H1 (cell line): ENCODE measurements around the gene CSTF3. TPM values are rescaled to one million over a fixed set of nuclear protein-coding genes. Genes with fewer than 3 reads are reported as not detected.

Experiments
- CTCF ChIA-PET: fragments of 300-600 bp; sonication (Branson Sonifier 250); formaldehyde crosslinking; loops from one replicate; lab custom pipeline; 2021; ENCODE audit not compliant: partially characterized antibody; lab: Charles Lee
- POLR2A ChIA-PET: fragments of 300-600 bp; sonication (Branson Sonifier 250); formaldehyde crosslinking; loops from one replicate; lab custom pipeline; 2021; ENCODE audit warnings: inconsistent platforms; ENCODE audit not compliant: partially characterized antibody; lab: Charles Lee
- DNase-seq, 2 experiments: peaks; one replicate each; pipeline versions ENCODE4 v3.0.0 to v3.0.0-alpha.2; 2010 to 2022; ENCODE audit warnings: low spot score in 2 of 2, low read depth in 1 of 2, mixed read lengths in 1 of 2
- FAIRE-seq: peaks from 2 replicates; lab custom pipeline; 2011; peaks lifted over from hg19 to GRCh38; lab: Jason Lieb, UNC
- H2AFZ ChIP-seq: 2 replicates; pipeline ENCODE4 v1.8.1; 2012; ENCODE audit warnings: low read length, inconsistent platforms
- H2AK5ac ChIP-seq: 2 replicates; pipeline ENCODE4 v1.6.1; 2013; ENCODE audit warnings: low read depth, low read length
- H2BK120ac ChIP-seq: replicated peaks from 2 replicates; pipeline ENCODE3; 2013; ENCODE audit warnings: low read depth, low read length, inconsistent platforms
- H2BK12ac ChIP-seq: 2 replicates; pipeline ENCODE4 v1.6.1; 2013; ENCODE audit warnings: low read depth, low read length
- H2BK15ac ChIP-seq: 2 replicates; pipeline ENCODE4 v1.6.1; 2013; ENCODE audit warnings: low read length
- H2BK20ac ChIP-seq: 2 replicates; pipeline ENCODE4 v1.6.1; 2013; ENCODE audit warnings: low read length
- H2BK5ac ChIP-seq: 2 replicates; pipeline ENCODE4 v1.6.1; 2013; ENCODE audit warnings: low read depth, low read length
- H3K14ac ChIP-seq: 2 replicates; pipeline ENCODE4 v1.6.1; 2013; ENCODE audit warnings: inconsistent platforms; ENCODE audit not compliant: insufficient read length
- H3K18ac ChIP-seq: 2 replicates; pipeline ENCODE4 v1.6.1; 2013; ENCODE audit warnings: low read length; ENCODE audit errors: extremely low read depth
- H3K23ac ChIP-seq: 2 replicates; pipeline ENCODE4 v1.6.1; 2013; ENCODE audit warnings: inconsistent platforms; ENCODE audit not compliant: insufficient read length
- H3K23me2 ChIP-seq: 2 replicates; pipeline ENCODE4 v1.6.1; 2013; ENCODE audit warnings: low read depth, low read length
- H3K27ac ChIP-seq: 2 replicates; pipeline ENCODE4 v1.6.1; 2011; ENCODE audit warnings: low read depth, low read length, inconsistent platforms
- H3K27me3 ChIP-seq, 4 experiments: replicated peaks in 1 of 4; 1 replicate in 1 of 4; 2 replicates in 3 of 4; pipeline versions ENCODE4 v1.6.1 to v1.8.1; 2011 to 2013; ENCODE audit warnings: low read length in 3 of 4, mild to moderate bottlenecking in 3 of 4, inconsistent platforms in 2 of 4, mixed read lengths in 2 of 4, moderate library complexity in 1 of 4; ENCODE audit not compliant: control insufficient read depth in 3 of 4, insufficient read depth in 3 of 4; ENCODE audit errors: extremely low read depth in 1 of 4
- H3K36me3 ChIP-seq, 4 experiments: 2 replicates each; pipeline versions ENCODE4 v1.6.1 to v1.8.1; 2011 to 2013; ENCODE audit warnings: mild to moderate bottlenecking in 4 of 4, low read length in 3 of 4, moderate library complexity in 2 of 4, control low read depth in 1 of 4, inconsistent platforms in 1 of 4; ENCODE audit not compliant: insufficient read depth in 4 of 4, control insufficient read depth in 2 of 4
- H3K4ac ChIP-seq: replicated peaks from 2 replicates; pipeline ENCODE3; 2013; ENCODE audit warnings: low read length, low read depth, mixed read lengths, inconsistent platforms; ENCODE audit not compliant: insufficient read length
- H3K4me1 ChIP-seq, 4 experiments: replicated peaks in 1 of 4; 1 replicate in 1 of 4; 2 replicates in 3 of 4; pipeline versions ENCODE4 v1.6.1 to v1.8.1; 2011 to 2013; ENCODE audit warnings: low read length in 3 of 4, inconsistent platforms in 2 of 4, mixed read lengths in 1 of 4; ENCODE audit not compliant: insufficient read depth in 4 of 4, control insufficient read depth in 3 of 4
- H3K4me2 ChIP-seq, 2 experiments: 2 replicates each; pipeline versions ENCODE4 v1.6.1 to v1.8.1; 2011 to 2013; ENCODE audit warnings: low read depth in 2 of 2, low read length in 2 of 2, control low read depth in 1 of 2, inconsistent platforms in 1 of 2, mild to moderate bottlenecking in 1 of 2; ENCODE audit not compliant: insufficient read depth in 1 of 2
- H3K4me3 ChIP-seq, 4 experiments: fragments of 200-600, 300-600 bp in 1 of 4; sonication (generic), shearing (Covaris generic), sonication (Bioruptor Twin) in 1 of 4; 2 replicates each; pipeline versions ENCODE4 v1.5.1 to v1.8.1; 2011 to 2016; ENCODE audit warnings: low read length in 4 of 4, low read depth in 3 of 4, control low read depth in 2 of 4, inconsistent platforms in 2 of 4, mild to moderate bottlenecking in 2 of 4, mixed read lengths in 1 of 4, moderate library complexity in 1 of 4; ENCODE audit not compliant: insufficient read depth in 2 of 4; ENCODE audit errors: extremely low read depth in 1 of 4
- H3K56ac ChIP-seq: replicated peaks from 2 replicates; pipeline ENCODE3; 2013; ENCODE audit warnings: low read depth, mild to moderate bottlenecking, mixed read lengths, low read length, inconsistent platforms; ENCODE audit not compliant: insufficient read length
- H3K79me1 ChIP-seq: 2 replicates; pipeline ENCODE4 v1.6.1; 2013; ENCODE audit warnings: low read depth, low read length, control low read depth
- H3K79me2 ChIP-seq, 2 experiments: 2 replicates each; pipeline versions ENCODE4 v1.6.1 to v1.8.1; 2012 to 2013; ENCODE audit warnings: low read length in 2 of 2, mild to moderate bottlenecking in 2 of 2, inconsistent platforms in 1 of 2; ENCODE audit not compliant: insufficient read depth in 2 of 2, control insufficient read depth in 1 of 2
- H3K9ac ChIP-seq, 4 experiments: replicated peaks in 1 of 4; 1 replicate in 1 of 4; 2 replicates in 3 of 4; pipeline versions ENCODE4 v1.6.1 to v1.8.1; 2011 to 2013; ENCODE audit warnings: low read depth in 3 of 4, low read length in 3 of 4, control low read depth in 2 of 4, mild to moderate bottlenecking in 2 of 4, moderate library complexity in 2 of 4, inconsistent platforms in 1 of 4; ENCODE audit errors: extremely low read depth in 1 of 4
- H3K9me3 ChIP-seq, 2 experiments: 2 replicates each; pipeline versions ENCODE4 v1.6.1 to v1.8.1; 2012 to 2013; ENCODE audit warnings: mild to moderate bottlenecking in 2 of 2, moderate library complexity in 2 of 2, control low read depth in 1 of 2, inconsistent platforms in 1 of 2, low read depth in 1 of 2, low read length in 1 of 2, mixed read lengths in 1 of 2; ENCODE audit not compliant: insufficient read depth in 2 of 2
- H4K20me1 ChIP-seq, 2 experiments: replicated peaks in 1 of 2; 2 replicates each; pipeline versions ENCODE3 to v1.8.1; 2011 to 2013; ENCODE audit warnings: inconsistent platforms in 2 of 2, low read length in 2 of 2, mild to moderate bottlenecking in 1 of 2; ENCODE audit not compliant: insufficient read depth in 2 of 2, control insufficient read depth in 1 of 2
- H4K5ac ChIP-seq: 2 replicates; pipeline ENCODE4 v1.6.1; 2013; ENCODE audit warnings: low read length, low read depth, mixed read lengths, inconsistent platforms; ENCODE audit not compliant: insufficient read length
- H4K8ac ChIP-seq: 2 replicates; pipeline ENCODE4 v1.8.0; 2013; ENCODE audit warnings: mild to moderate bottlenecking, moderate library complexity, low read length, inconsistent platforms; ENCODE audit not compliant: insufficient read depth; ENCODE audit errors: extremely low read depth
- H4K91ac ChIP-seq: replicated peaks from 2 replicates; pipeline ENCODE3; 2013; ENCODE audit warnings: low read length, mixed read lengths, inconsistent platforms; ENCODE audit not compliant: insufficient read length
- GABPA ChIP-seq: IDR thresholded peaks from 2 replicates; pipeline ENCODE4 v1.6.1; 2011; ENCODE audit warnings: mild to moderate bottlenecking, low read length, moderate library complexity, borderline replicate concordance; ENCODE audit not compliant: insufficient read depth
- MAFK ChIP-seq: IDR thresholded peaks from 2 replicates; pipeline ENCODE4 v1.6.1; 2012; ENCODE audit warnings: low read depth, mild to moderate bottlenecking, improper control_type of control experiment, low read length
- WGBS, 2 experiments: shearing (Covaris generic) in 1 of 2; methylation state at CpG; one replicate each; pipeline versions ENCODE4 v1.1.6 to v1.1.7; 2013 to 2015; ENCODE audit warnings: low lambda C conversion rate in 2 of 2, mixed read lengths in 2 of 2, inconsistent platforms in 1 of 2, low coverage in 1 of 2, missing lambda C conversion rate in 1 of 2; ENCODE audit not compliant: insufficient replicate concordance in 2 of 2, insufficient coverage in 1 of 2, insufficient read length in 1 of 2; ENCODE audit errors: extremely low coverage in 1 of 2, missing lambda C conversion rate in 1 of 2; 5-methylcytosine and 5-hydroxymethylcytosine counted together
- polyA plus RNA-seq, 7 experiments: library from polyadenylated mRNA; depleted of rRNA in 3 of 7; stranded (reverse) in 5 of 7; unstranded in 2 of 7; fragments of >200 nt in 5 of 7; fragments of 200-250 nt in 2 of 7; gene quantifications; 1 replicate in 5 of 7; 2 replicates in 1 of 7; 4 replicates in 1 of 7; pipeline versions ENCODE4 v1.2.1 to v1.2.3, GENCODE V29; 2011 to 2013; ENCODE audit warnings: missing spikeins in 2 of 7, mixed read lengths in 2 of 7
- total RNA-seq: library from RNA; stranded (reverse); fragmentation: NEBNext Ultra II Directional; extraction: Animal tissue kit (Norgen Biotek cat#: 25700); gene quantifications from 2 replicates; pipeline ENCODE4 v1.2.1, GENCODE V29; 2021

CSTF3 gene
- total and polyA plus RNA-seq, 2 of the 8 experiments (the other 6 are each of a cell fraction or from before 2014, with no cell fraction given), result 22.3 to 54.7 TPM

GRCh38 chr11:33110083-33110482 lies 51.2 kb downstream of the CSTF3 start:
- Histone ChIP-seq H3K56ac (no peak overlapping the region), H3K27me3 (no peaks in the 10 kb centered on the region), H2BK15ac (no peak overlapping the region), H3K36me3 (peaks cover 0 to 18% (median 0%) of the 10 kb centered on the region in 4 experiments; a peak in 5 of 8 replicates), H4K8ac (no peak overlapping the region), H3K79me1 (no peaks in the 10 kb centered on the region), H2AFZ (no peak overlapping the region), H2BK120ac (no peak overlapping the region), H3K23me2 (no peaks in the 10 kb centered on the region), H4K91ac (no peak overlapping the region), H3K9me3 (no peaks in the 10 kb centered on the region), H3K4ac (no peak overlapping the region), H2AK5ac (no peak overlapping the region), H3K4me2 (no peak overlapping the region), H3K18ac (no peak overlapping the region), H3K4me3 (no peak overlapping the region), H3K79me2 (no peaks in the 10 kb centered on the region), H3K4me1 (no peaks in the 10 kb centered on the region), H3K9ac (no peak overlapping the region), H2BK20ac (no peak overlapping the region), H3K14ac (no peak overlapping the region), H2BK12ac (no peak overlapping the region), H2BK5ac (no peak overlapping the region), H3K27ac (no peak overlapping the region), H3K23ac (no peak overlapping the region), H4K20me1 (no peaks in the 10 kb centered on the region), H4K5ac (no peak overlapping the region)
- 78% methylated on average over 1 of the region's 1 CpG; no CpG with 5 or more reads in 1 of the 2 experiments for WGBS, 2 experiments
- DNase-seq (no peak), FAIRE-seq (peak; percentile 13)
- ChIA-PET CTCF (interaction anchor here (0.5 to 1.5 kb wide), 7 partner anchors 10 to 269 kb away, joined by 3 to 5 read pairs (median 3); no protein-coding TSS in a partner anchor), POLR2A (interaction anchor here (0.7 to 1.6 kb wide), 4 partner anchors 11 to 25 kb away, joined by 3 to 5 read pairs (median 4); no protein-coding TSS in a partner anchor)
- no peak for TF ChIP-seq GABPA
- no peak for TF ChIP-seq MAFK
